ENCODE results near the gene LORICRIN. TPM values are rescaled to one million over a fixed set of nuclear protein-coding genes. Genes with fewer than 3 reads are reported as not detected.

The LORICRIN gene
- total RNA-seq, 2 experiments from 2014 or later = not detected

DNA sequence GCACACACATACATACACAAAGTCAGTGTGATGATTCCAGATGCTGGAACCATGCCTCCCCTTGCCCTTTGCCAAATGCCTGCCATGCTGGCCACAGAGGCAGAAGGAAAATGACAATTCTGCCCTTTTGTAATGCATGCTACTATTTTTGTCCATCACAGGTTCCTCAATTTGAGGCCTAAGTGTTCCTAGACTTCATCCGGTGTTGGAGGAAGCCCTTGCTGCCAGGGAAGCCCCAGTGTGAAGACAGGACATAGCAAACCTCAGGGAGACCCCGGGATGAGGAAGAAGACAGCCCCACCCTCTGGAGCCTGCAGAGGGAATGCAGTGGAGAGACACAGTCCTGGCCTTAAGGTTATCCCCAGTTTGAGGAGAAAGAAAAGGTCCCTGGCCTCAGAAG, 27.7 kb upstream of the LORICRIN start:
- no peak overlapping the region for H3K4me3 Mint-ChIP-seq
- no peak for ATAC-seq
- CTCF ChIA-PET = no interaction called here
- H3K27me3 Mint-ChIP-seq = peaks cover 26% of the 10 kb centered on the region
- H3K36me3 Mint-ChIP-seq = no peaks in the 10 kb centered on the region
- no peaks in the 10 kb centered on the region for H3K4me1 Mint-ChIP-seq
- no peaks in the 10 kb centered on the region for H3K9me3 Mint-ChIP-seq (ENCODE audit: low read depth)
- no peak for DNase-seq
- H3K27ac Mint-ChIP-seq = no peak overlapping the region

DNA sequence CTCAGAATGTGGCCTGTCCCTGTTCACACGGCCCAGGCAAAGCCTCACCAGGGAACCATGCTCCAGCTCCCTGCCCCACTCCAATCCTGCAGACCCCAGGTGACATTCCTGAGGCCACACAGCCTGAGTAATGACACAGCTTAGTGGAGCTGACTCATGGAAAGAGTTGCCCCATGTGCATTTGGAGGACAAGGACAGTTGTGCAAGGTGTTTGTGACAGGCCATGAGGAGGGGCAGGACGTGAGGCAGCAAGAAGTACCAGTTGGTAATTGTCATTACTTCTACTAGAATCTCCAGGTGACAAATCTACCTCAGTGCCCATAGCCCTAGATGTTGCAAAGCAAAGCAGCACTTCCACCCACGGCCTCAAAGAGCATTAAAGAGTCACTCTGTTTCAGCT, 26.9 kb upstream of the LORICRIN start:
- peaks cover 34% of the 10 kb centered on the region for H3K27me3 Mint-ChIP-seq
- CTCF ChIA-PET = no interaction called here
- H3K9me3 Mint-ChIP-seq (ENCODE audit: low read depth) = no peaks in the 10 kb centered on the region
- no peak overlapping the region for H3K4me3 Mint-ChIP-seq
- no peaks in the 10 kb centered on the region for H3K36me3 Mint-ChIP-seq
- no peak overlapping the region for H3K27ac Mint-ChIP-seq
- DNase-seq (no peak), ATAC-seq (no peak)
- no peaks in the 10 kb centered on the region for H3K4me1 Mint-ChIP-seq

GRCh38 chr1:153233448-153233847, 26.0 kb upstream of the LORICRIN start:
- DNase-seq (no peak), ATAC-seq (no peak)
- H3K4me3 Mint-ChIP-seq = no peak overlapping the region
- no peaks in the 10 kb centered on the region for H3K9me3 Mint-ChIP-seq (ENCODE audit: low read depth)
- H3K27ac Mint-ChIP-seq = no peak overlapping the region
- H3K36me3 Mint-ChIP-seq = no peaks in the 10 kb centered on the region
- H3K4me1 Mint-ChIP-seq = no peaks in the 10 kb centered on the region
- H3K27me3 Mint-ChIP-seq = peaks cover 38% of the 10 kb centered on the region
- CTCF ChIA-PET = no interaction called here

GRCh38 chr1:153238527-153238926, 21.0 kb upstream of the LORICRIN start:
- Mint-ChIP-seq H3K36me3 (no peaks in the 10 kb centered on the region), H3K27ac (no peak overlapping the region), H3K4me3 (no peak overlapping the region), H3K9me3 (ENCODE audit: low read depth) (no peaks in the 10 kb centered on the region), H3K4me1 (no peaks in the 10 kb centered on the region), H3K27me3 (peaks cover 24% of the 10 kb centered on the region)
- no peak for ATAC-seq
- no peak for DNase-seq
- CTCF ChIA-PET = interaction anchor here (1.0 kb wide), 1 partner anchor 8 kb away, joined by 3 read pairs; no protein-coding TSS in a partner anchor

DNA sequence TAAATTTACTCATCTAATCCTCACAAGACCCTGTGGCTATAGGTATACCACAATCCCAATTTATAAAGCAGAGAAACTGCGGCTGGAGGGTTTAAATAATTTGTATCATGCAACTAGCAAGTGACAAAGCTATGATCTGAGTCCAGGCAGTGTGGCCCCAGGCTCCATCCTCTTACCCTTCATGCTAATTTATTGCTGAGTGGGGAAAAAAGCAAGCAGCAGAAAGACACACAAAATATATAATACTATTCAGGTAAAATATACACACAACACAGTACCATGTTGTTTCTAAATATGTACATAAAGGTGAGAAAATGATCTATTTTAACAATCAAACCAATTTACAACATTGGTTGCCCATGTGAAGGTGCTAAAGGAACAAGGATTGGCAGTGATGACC, 17.3 kb upstream of the LORICRIN start:
- Mint-ChIP-seq H3K27ac (no peak overlapping the region), H3K27me3 (peaks cover 11% of the 10 kb centered on the region), H3K36me3 (no peaks in the 10 kb centered on the region), H3K9me3 (ENCODE audit: low read depth) (no peaks in the 10 kb centered on the region), H3K4me3 (no peak overlapping the region), H3K4me1 (no peaks in the 10 kb centered on the region)
- no peak for DNase-seq
- CTCF ChIA-PET = no interaction called here
- no peak for ATAC-seq

- ATAC-seq (no peak), DNase-seq (no peak)
- Mint-ChIP-seq H3K4me1 (no peaks in the 10 kb centered on the region), H3K36me3 (no peaks in the 10 kb centered on the region), H3K27ac (no peak overlapping the region), H3K4me3 (no peak overlapping the region), H3K9me3 (ENCODE audit: low read depth) (no peaks in the 10 kb centered on the region), H3K27me3 (peaks cover 14% of the 10 kb centered on the region)
- CTCF ChIA-PET = no interaction called here
Observed at GRCh38 chr1:153245466-153245865, 14.0 kb upstream of the LORICRIN start.

DNA sequence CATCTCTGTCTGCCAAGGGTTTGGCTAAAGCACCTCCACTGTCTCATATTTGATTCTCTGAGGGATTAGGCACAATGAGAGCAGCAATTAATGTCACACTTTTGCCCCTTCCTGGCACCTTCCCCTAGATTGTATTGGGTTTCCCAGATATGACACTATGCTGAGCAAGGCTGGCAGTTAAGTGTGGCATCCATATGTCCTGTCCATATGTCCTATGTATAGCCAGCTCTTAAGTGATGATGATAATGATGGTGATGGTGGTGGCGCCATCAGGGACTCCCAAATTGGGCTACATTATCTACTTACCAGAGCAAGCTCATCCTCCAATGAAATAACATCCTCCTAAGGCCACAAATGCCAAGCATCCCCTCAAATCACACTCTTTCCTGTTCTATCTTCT, 13.5 kb upstream of the LORICRIN start:
- H3K27me3 Mint-ChIP-seq = peaks cover 14% of the 10 kb centered on the region
- no peaks in the 10 kb centered on the region for H3K9me3 Mint-ChIP-seq (ENCODE audit: low read depth)
- no peak for ATAC-seq

DNA sequence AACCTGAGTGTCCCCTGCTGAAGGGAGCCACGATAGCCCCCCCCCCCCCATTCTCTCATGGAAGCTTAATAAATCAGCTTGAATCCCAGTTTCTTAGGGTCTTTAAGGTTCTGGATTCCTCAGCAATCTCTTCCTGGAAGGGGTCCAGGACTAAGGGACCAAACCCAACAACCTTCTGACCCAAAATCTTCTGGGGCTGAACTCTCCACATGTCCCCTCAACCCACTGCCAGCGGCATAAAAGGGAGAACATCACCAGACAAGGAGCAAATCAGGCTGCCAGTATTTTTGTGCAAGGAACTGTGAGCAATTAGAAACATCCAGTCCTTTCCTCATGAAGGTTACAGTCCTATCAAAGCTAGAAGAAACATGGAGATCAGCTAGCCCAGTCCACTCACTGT, 12.7 kb upstream of the LORICRIN start:
- Mint-ChIP-seq H3K9me3 (ENCODE audit: low read depth) (no peaks in the 10 kb centered on the region), H3K36me3 (no peaks in the 10 kb centered on the region), H3K27me3 (peaks cover 16% of the 10 kb centered on the region), H3K4me1 (no peaks in the 10 kb centered on the region), H3K4me3 (no peak overlapping the region), H3K27ac (no peak overlapping the region)
- ATAC-seq (no peak), DNase-seq (no peak)
- CTCF ChIA-PET = no interaction called here

More for the DNA sequence above, 13.5 kb upstream of the LORICRIN start:
- DNase-seq = no peak
- Mint-ChIP-seq H3K27ac (no peak overlapping the region), H3K4me3 (no peak overlapping the region), H3K36me3 (no peaks in the 10 kb centered on the region), H3K4me1 (no peaks in the 10 kb centered on the region)
- CTCF ChIA-PET = no interaction called here

- CTCF ChIA-PET = no interaction called here
- peaks cover 16% of the 10 kb centered on the region for H3K27me3 Mint-ChIP-seq
- DNase-seq = no peak
Observed at GRCh38 chr1:153248176-153248879, 11.2 kb upstream of the LORICRIN start.

GRCh38 chr1:153250166-153250565, 9.3 kb upstream of the LORICRIN start:
- CTCF ChIA-PET = no interaction called here
- Mint-ChIP-seq H3K9me3 (ENCODE audit: low read depth) (no peaks in the 10 kb centered on the region), H3K4me1 (no peaks in the 10 kb centered on the region), H3K4me3 (no peak overlapping the region), H3K27ac (no peak overlapping the region), H3K27me3 (peaks cover 16% of the 10 kb centered on the region), H3K36me3 (no peaks in the 10 kb centered on the region)
- DNase-seq = no peak
- no peak for ATAC-seq

More at GRCh38 chr1:153248176-153248879, 11.2 kb upstream of the LORICRIN start:
- H3K4me1 Mint-ChIP-seq = no peaks in the 10 kb centered on the region
- ATAC-seq = no peak
- H3K36me3 Mint-ChIP-seq = no peaks in the 10 kb centered on the region
- H3K9me3 Mint-ChIP-seq (ENCODE audit: low read depth) = no peaks in the 10 kb centered on the region
- H3K27ac Mint-ChIP-seq = no peak overlapping the region
- H3K4me3 Mint-ChIP-seq = no peak overlapping the region

GRCh38 chr1:153251087-153251486, 8.4 kb upstream of the LORICRIN start:
- CTCF ChIA-PET = interaction anchor here (1.2 kb wide), 1 partner anchor 37 kb away, joined by 4 read pairs; no protein-coding TSS in a partner anchor
- H3K27me3 Mint-ChIP-seq = peaks cover 19% of the 10 kb centered on the region
- no peak for ATAC-seq

GRCh38 chr1:153251562-153251961, 7.9 kb upstream of the LORICRIN start:
- DNase-seq (no peak), ATAC-seq (no peak)
- CTCF ChIA-PET = interaction anchor here (1.2 kb wide), 1 partner anchor 37 kb away, joined by 4 read pairs; no protein-coding TSS in a partner anchor
- Mint-ChIP-seq H3K36me3 (no peaks in the 10 kb centered on the region), H3K27ac (no peak overlapping the region), H3K9me3 (ENCODE audit: low read depth) (no peaks in the 10 kb centered on the region), H3K4me3 (no peak overlapping the region), H3K27me3 (peaks cover 19% of the 10 kb centered on the region), H3K4me1 (no peaks in the 10 kb centered on the region)

More at GRCh38 chr1:153251087-153251486, 8.4 kb upstream of the LORICRIN start:
- Mint-ChIP-seq H3K4me3 (no peak overlapping the region), H3K27ac (no peak overlapping the region), H3K36me3 (no peaks in the 10 kb centered on the region), H3K4me1 (no peaks in the 10 kb centered on the region), H3K9me3 (ENCODE audit: low read depth) (no peaks in the 10 kb centered on the region)
- no peak for DNase-seq

DNA sequence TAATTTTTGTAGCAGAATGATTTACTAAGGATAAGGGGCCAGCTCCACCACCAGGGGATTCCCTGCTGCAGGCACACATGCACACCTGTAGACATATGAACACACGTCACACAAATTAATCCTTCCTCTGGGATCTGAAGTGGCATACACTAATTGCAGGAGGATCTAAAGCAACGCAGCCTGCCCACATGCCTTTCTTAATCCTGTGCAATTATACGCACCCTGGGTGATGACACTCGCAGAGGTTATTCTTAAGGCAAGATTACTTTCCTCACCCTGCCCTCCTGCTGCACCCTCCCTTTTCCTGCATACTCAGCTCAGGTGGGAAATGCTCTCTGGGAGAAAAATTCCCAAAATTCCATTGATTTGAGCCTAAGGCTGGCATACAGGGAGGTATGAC, 7.5 kb upstream of the LORICRIN start:
- H3K9me3 Mint-ChIP-seq (ENCODE audit: low read depth) = no peaks in the 10 kb centered on the region
- H3K27me3 Mint-ChIP-seq = peaks cover 17% of the 10 kb centered on the region
- CTCF ChIA-PET = interaction anchor here (1.2 kb wide), 1 partner anchor 37 kb away, joined by 4 read pairs; no protein-coding TSS in a partner anchor
- DNase-seq (no peak), ATAC-seq (no peak)
- no peaks in the 10 kb centered on the region for H3K4me1 Mint-ChIP-seq
- H3K27ac Mint-ChIP-seq = no peak overlapping the region
- H3K36me3 Mint-ChIP-seq = no peaks in the 10 kb centered on the region
- H3K4me3 Mint-ChIP-seq = no peak overlapping the region

DNA sequence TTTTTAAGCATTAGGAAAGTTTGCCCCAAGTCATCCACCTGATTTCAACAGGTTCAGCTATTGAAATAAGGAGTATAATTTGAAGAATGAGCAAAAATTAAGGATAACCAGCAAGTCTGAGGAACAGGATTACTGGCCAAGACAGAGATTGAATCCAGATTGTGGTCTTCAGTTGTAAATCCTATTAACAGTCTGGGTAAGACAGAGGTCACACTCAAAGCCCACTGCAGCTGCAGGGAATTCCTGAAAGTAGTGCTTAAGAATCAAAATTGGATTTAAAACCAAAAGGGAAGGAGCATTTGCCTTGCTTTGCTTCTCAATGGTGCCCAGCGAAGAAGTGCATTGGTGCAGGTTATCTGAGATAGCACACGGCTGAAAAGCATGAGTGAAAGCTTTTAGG, 6.4 kb upstream of the LORICRIN start:
- no peaks in the 10 kb centered on the region for H3K9me3 Mint-ChIP-seq (ENCODE audit: low read depth)
- no peaks in the 10 kb centered on the region for H3K4me1 Mint-ChIP-seq
- H3K36me3 Mint-ChIP-seq = no peaks in the 10 kb centered on the region
- H3K27ac Mint-ChIP-seq = no peak overlapping the region
- CTCF ChIA-PET = no interaction called here
- ATAC-seq (no peak), DNase-seq (no peak)
- peaks cover 13% of the 10 kb centered on the region for H3K27me3 Mint-ChIP-seq
- H3K4me3 Mint-ChIP-seq = no peak overlapping the region
